Measurements from ENCODE around the gene MINDY2.

MINDY2 gene

DNA sequence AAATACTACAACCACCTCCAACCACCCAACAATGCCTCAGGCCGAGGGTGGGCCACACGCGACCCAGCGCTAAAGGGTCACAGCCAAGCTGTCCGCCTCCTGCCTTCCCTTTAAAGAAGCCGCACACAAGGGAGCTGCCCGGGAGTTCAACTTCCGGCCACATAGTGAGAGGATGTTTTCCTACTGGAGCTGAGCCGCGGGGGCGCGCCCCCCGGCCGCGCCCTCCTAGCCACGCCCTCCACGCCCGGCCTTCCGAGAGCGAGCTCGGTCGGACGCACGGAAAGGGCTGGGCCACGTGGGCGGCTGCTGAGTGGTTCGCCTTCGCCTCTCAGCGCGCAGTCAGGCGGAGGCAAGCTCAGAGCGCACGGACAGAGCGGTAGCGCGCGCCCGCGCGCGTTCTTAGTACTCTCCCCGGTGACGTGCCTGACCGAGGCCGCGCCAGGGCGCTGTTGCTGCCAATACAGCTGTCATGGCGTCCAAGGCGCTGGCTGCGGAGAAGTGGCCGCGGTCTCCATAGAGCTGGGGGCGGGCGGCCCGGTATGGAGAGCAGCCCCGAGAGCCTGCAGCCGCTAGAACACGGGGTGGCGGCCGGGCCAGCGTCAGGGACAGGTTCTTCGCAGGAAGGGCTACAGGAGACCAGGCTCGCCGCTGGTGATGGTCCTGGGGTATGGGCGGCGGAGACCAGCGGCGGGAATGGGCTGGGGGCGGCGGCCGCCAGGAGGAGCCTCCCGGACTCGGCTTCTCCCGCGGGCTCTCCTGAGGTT, at the start of gene MINDY2:
Gene MINDY2, plus strand, starts transcription at position 446 of the 764 bp plus-strand sequence. Its CDS starts 94 bp downstream, at position 540.
- DNase-seq, result peak; percentile 81

DNA sequence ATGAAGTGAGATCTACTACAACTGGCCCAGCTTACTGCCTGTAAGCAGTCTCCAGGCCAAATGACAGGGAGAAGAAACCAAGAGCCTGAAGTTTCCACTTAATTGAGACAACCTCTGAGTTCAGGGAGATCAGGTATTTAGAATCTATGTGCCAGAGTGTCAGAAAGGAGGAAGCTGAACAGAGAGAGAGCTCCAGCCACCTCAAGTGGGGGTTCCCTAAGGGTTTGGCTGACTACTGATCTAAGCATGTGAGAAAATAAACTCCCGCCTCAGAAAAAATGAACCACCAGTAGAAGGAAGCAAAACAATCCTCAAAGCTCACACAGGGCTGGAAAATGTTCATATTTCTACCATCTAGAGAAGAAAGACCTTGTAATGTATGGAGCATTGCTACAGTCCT, 46.6 kb upstream of the MINDY2 start:
- DNase-seq, result no peak

- no peak for DNase-seq
Measured at GRCh38 chr15:58726867-58727266, 44.2 kb upstream of the MINDY2 start.

- DNase-seq, result no peak
Measured at GRCh38 chr15:58731756-58732535, 39.2 kb upstream of the MINDY2 start.

DNA sequence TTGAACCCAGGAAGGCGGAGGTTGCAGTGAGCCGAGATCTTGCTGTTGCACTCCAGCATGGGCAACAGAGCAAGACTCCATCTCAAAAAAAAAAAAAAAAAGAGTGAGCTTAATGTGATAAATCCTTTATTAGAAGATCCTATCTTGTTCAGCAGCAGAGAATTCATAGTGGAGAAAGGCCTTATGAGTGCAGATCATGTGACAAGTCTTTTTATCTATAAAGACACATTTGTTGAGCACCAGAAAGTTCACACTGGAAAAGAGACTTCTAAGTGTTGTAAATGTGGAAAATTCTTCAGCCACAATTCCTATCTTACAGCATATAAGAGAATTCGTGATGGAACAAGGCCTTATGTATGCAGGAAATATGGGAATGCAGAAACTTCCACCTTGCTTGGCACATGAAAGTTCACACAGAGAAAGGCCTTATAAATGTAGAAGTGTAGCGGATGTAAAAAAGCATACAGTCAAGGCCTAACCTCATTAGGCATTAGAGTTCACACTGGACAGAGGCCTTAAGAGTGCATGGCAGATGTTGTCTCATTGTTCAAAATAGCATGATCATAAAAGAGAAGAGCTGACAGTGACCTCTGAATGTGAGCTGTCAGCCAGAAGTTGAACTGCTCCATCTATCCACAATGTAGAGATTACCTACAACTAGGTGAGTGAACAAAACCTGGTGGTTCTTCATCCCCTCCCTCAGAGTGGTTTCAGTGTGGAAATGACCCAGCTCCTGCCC, 38.3 kb upstream of the MINDY2 start:
- DNase-seq, result no peak

DNA sequence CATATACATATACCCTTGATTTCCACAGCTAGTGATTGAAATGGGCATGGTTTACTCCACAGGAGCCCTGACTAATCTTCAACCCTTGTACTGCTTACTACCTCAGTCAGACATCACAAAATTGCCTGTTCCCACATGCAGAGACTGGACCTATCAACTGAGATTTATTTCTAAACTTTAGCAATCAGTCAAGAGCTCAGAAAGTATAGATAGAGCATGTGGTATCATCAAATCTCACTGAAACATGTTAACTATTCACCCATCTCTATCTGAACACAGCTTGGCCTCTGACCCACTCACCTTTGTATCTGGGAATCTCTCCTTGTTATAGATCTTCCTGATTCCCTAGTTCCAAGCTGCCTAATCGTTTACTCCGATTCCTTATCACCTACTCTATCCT, 36.2 kb upstream of the MINDY2 start:
- DNase-seq, result no peak

DNA sequence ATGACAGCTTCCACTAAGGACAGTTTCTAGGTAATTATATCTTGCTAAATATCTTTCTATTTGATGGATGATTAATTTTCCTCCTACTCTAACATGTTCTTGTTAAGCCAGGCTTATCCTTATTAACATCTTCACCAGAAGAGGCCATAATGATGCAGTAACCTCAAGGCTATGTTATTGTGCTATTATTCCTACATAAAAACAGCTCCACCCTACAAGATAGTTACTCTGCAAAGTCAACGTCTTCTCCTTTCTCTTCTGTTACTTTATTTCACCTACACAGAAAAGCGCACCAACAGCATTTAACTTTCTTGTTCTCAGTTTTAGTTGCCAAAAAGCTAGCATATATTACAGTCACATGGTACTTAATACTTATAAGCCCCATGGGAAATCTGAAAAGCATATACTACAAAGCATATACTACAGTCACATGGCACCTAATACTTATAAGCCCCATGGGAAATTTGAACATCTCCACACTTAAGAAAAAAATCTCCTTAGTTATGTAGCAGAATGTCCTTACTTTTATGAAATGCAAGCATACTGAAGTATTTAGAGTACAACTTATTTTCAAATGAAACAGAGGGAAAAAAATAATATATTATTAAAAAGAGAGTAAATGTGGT, 35.0 kb upstream of the MINDY2 start:
- DNase-seq, result no peak

DNA sequence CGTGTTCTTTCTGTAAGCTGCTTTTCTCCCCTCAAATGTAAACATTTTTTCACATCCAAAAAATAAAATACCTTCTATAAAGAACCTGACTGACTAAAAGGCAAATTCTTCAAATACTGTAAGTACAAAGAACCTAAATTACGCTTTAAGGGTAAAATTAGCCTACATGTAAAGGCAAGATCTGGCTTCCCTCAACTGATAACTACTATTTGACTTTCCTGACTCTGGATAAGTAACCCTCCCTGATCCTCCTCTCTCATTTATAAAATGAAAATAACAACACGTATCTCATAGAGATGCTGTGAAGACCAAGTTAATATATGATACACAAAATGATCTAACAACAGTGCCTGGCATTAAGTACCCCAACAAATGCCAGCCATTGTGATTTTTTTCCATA, 33.8 kb upstream of the MINDY2 start:
- no peak for DNase-seq

DNA sequence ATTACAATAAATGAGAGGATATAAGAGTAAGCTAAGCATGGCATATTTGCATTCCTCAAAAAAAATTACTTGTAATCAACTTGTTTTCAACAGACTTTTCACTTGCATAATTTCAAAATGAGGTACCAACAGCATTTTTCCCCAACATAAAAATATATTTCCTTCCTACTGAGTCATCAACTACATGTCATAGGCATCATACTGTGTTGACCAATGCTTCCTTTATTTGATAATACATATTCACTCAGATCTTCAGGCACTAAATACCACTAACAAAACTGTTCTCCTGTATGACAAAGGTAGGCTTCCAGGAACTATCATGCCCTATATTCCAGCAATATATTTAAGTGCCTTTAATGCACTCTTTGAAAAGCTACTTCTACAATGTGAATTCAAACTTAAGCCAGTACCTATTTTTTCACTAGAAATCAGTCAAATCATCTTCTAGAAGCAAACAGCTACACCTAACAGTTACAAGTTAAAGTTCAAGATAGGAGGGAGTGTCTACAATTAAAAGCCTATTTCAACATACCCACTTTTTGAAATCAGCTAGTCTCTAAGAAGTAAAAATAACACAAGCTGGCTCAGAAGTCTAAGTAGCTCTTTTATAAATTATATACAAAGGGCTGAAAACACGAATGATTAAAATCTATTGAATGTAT, 32.9 kb upstream of the MINDY2 start:
- DNase-seq, result no peak

DNA sequence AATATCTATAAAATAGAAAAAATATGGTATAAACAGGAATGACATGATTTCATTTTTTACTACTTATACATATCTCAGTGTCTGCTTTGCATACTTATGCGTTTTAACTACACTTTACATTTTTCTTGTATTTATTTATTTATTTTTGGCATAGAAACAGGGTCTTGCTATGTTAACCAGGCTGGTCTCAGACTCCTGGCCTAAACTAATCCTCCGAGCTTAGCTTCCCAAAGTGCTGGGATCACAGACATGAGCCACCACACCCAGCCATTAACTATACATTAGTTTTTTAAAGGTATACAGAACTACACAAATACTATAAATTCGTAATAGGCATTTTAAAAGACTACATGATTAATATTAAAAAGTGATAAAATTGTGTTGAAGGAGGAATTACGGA, 30.7 kb upstream of the MINDY2 start:
- no peak for DNase-seq

GRCh38 chr15:58741032-58741431, 30.1 kb upstream of the MINDY2 start:
- DNase-seq, result no peak

DNA sequence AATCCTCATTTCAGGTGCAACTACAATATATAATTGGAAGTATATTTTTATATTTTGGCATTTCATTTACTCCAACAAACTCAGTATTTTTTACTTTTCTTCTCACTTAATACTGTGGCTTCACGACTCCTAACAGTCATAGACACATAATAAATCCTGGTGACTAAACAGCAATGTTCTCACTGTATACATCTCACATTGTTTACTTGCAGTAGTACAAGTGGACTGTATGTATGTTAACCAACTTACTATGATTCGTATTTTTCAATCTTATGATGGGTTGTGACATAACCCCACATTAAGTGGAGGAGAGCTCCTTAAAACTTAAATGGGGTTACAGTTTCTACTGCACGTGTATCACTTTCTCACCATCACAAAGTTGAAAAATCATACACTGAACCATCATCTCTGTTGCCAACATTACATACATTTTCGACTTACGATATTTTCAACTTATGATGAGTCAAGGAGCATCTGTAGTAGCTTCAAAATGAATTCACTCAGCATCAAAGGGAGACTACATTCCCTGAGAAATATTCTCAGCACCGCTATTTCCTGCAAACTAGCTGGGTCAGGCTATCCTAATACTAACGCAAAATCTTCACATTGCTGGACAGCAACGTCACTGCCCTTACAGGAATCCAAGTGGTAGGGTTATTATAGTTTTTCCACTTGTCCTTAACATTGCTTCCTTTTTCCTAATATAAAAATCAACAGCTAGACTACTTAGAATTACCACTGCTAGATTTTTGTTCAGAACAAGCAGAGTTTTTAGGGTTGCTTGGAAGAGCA, 28.9 kb upstream of the MINDY2 start:
- no peak for DNase-seq

GRCh38 chr15:58742819-58743502, 28.1 kb upstream of the MINDY2 start:
- no peak for DNase-seq

GRCh38 chr15:58746174-58746573, 24.9 kb upstream of the MINDY2 start:
- no peak for DNase-seq

DNA sequence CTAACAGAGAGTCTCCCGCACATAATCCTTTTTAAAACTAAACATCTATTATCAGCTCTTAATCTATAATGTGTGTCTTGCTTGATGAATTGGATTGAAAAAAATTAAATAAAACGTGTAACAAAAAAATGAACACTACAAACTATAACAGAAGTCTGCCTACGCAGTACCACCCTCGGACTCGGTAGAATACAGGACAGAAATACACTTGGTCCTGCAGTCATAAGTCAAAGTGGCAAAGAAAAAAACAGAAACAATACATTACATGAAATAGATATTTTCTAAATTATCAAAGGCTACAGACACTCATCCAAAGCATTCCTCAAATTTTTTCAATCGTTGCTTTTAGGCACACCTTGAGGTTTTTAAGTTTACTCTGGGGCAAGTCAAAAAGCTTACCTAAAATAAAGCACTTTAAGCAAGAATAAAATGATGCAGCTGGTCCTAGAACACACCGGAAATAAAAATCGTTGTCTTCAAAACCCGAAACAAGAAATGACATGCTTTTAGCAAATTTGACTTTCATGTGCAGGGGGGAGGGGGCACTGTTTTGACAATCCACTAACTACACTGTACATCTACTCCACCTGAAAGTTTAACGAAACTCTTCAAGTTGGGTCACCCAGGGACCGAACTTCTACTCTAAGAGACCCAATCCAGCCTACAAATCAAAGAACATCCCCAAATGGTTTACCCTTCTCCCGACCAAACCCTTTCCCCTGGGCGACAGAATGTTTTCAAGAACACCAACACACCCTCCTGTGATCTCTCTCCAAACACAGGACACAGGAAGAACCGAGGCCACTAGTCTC, 22.9 kb upstream of the MINDY2 start:
- DNase-seq, result peak; percentile 13

DNA sequence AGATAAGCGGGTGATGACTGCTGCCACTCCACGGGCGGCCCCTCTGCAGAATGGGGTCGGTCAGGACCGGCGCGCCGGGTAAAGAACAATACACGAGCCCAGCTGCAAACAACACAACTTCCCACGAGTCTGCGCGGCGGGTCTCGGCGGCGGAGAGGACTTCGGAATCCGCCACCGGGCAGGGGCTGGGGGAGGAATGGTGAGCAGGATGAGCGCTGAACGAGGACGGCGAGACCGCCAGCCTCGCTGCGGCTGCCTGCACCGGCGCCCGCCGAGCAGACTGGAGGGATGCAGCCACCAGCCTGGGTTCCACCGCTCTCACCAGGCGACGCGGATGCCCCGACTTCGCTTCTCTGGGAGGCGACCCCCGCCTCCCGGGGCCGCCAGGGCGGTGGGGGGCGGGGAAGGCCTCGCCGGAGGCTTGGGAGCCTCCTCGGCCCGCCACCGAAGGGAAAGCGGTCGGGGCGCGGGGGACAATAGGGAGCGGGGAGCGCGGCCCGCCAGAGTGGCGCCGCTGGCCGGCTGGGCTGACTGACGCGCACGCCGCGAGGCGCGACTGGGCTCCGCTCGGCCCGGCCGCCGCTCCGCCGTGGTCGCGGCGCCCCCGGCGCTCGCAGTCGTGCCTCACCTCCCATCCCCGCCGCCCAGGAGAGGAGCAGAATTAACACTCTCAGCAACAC, 22.1 kb upstream of the MINDY2 start:
- DNase-seq, result peak; percentile 19

- DNase-seq, result peak; percentile 95
Measured at GRCh38 chr15:58749532-58750337, 21.4 kb upstream of the MINDY2 start, which contains the start of gene ADAM10. Gene ADAM10 (minus strand): TSS chr15:58749707. CDS start chr15:58749534, 173 bp downstream.

GRCh38 chr15:58752716-58753115, 18.4 kb upstream of the MINDY2 start:
- no peak for DNase-seq

GRCh38 chr15:58755350-58755749, 15.8 kb upstream of the MINDY2 start:
- DNase-seq, result no peak

All from activated T-cell treated with anti-CD3 and anti-CD28 coated beads for 4 hours (primary cell).